ENCODE results near the gene ATG14.

DNA sequence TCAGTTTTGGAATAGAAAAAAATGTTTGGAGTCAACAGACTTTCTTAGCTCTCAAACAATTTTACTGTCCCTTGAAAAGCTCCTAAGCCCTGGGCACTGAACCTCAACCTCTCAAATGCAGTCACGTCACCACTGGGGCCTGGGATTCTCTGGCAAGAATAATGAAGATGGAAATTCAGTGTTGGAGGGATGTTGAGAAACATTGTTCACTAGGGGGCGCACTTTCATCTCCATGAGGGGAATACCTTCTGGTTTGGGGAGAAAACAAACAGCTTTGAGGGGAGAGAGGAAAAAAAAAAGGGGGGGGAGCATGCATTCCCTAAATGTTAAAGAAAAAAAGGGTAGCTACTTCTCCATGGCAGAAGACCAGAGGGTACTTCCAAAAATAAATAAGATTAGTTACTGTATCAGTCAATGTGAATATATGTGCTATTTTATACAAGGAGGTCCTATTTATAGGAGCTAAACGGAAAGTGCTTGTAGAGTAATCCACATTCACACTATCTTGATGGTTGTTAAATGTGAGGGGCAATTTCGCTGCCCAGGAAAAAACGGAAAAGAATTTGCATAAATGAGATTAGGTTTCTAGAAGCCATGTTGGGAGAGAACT, 34.6 kb upstream of the ATG14 start:
- no peak for TF ChIP-seq ZNF274 (IDR thresholded peaks at IDR 0.05; ENCODE audit: low read depth, low read length)
- no peak for TF ChIP-seq SUZ12 (IDR thresholded peaks at IDR 0.05; ENCODE audit: extremely low read depth, insufficient read depth, insufficient read length)

All from NT2/D1 (cell line).